HCT116 (cell line): ENCODE data around the gene CFAP53. TPM values are rescaled to one million over a fixed set of nuclear protein-coding genes. Genes with fewer than 3 reads are reported as not detected.

Experiments
- ATAC-seq: fragments of 200-7000 bp; cut with Tn5 transposase; 2 replicates; pipeline ENCODE4 v1.9.1; 2020; ENCODE audit warnings: mild to moderate bottlenecking, moderate library complexity
- BruUV-seq: library from RNA; stranded (reverse); fragments of 400-500 nt; replicated peaks from 2 replicates; lab custom pipeline; 2021; lab: Mats Ljungman, UMichigan
- CTCF ChIA-PET: fragments of 300-600 bp; sonication (Branson Sonifier 250); formaldehyde crosslinking; loops from one replicate; lab custom pipeline; 2021; ENCODE audit warnings: antibody characterized with exemption; lab: Charles Lee
- POLR2A ChIA-PET: fragments of 300-600, 350-600 bp; sonication (Branson Sonifier 250); formaldehyde crosslinking; loops from one replicate; lab custom pipeline; 2021; ENCODE audit warnings: antibody characterized with exemption; lab: Charles Lee
- RAD21 ChIA-PET, 2 experiments: fragments of 300-600 bp; sonication (Branson Sonifier 250); formaldehyde crosslinking; loops; one replicate each; lab custom pipeline; 2023; ENCODE audit warnings: low total read pairs in 2 of 2; ENCODE audit not compliant: uncharacterized antibody in 2 of 2, unreplicated experiment in 2 of 2, low non-redundant PET in 1 of 2; lab: Charles Lee
- DNase-seq: peaks from one replicate; pipeline ENCODE4 v3.0.0-alpha.2; 2010; ENCODE audit warnings: low read depth, low spot score
- H2AFZ ChIP-seq: fragments of 200-600 bp; shearing (Covaris generic), sonication (generic); 2 replicates; pipeline ENCODE4 v1.6.1; 2017; ENCODE audit warnings: low read depth, mixed run types, mixed read lengths, antibody characterized with exemption, low read length; ENCODE audit not compliant: poor library complexity, severe bottlenecking
- H3K27ac ChIP-seq: 2 replicates; pipeline ENCODE4 v1.5.1; 2012; ENCODE audit warnings: low read depth, low read length
- H3K27me3 ChIP-seq: fragments of 200-600 bp; sonication (generic); 2 replicates; pipeline ENCODE4 v1.6.1; 2016; ENCODE audit warnings: mixed run types, low read length, mixed read lengths; ENCODE audit not compliant: insufficient read depth
- H3K36me3 ChIP-seq, 2 experiments: fragments of 200-500 bp in 1 of 2; fragments of 200-600 bp in 1 of 2; sonication (Bioruptor generic) in 1 of 2; sonication (generic) in 1 of 2; 2 replicates each; pipeline versions ENCODE4 v1.5.1 to v1.6.1; 2014 to 2016; ENCODE audit warnings: low read length in 2 of 2, inconsistent platforms in 1 of 2, mixed read lengths in 1 of 2, mixed run types in 1 of 2; ENCODE audit not compliant: insufficient read depth in 2 of 2, control insufficient read depth in 1 of 2
- H3K4me1 ChIP-seq, 2 experiments: fragments of 200-600 bp in 1 of 2; sonication (generic) in 1 of 2; 2 replicates each; pipeline versions ENCODE4 v1.5.1 to v1.6.1; 2012 to 2017; ENCODE audit warnings: low read length in 2 of 2, inconsistent platforms in 1 of 2, mild to moderate bottlenecking in 1 of 2, mixed read lengths in 1 of 2, mixed run types in 1 of 2, moderate library complexity in 1 of 2; ENCODE audit not compliant: insufficient read depth in 2 of 2, control insufficient read depth in 1 of 2
- H3K4me2 ChIP-seq: fragments of 200-600 bp; sonication (generic); 2 replicates; pipeline ENCODE4 v1.6.1; 2017; ENCODE audit warnings: mixed run types, low read length, mixed read lengths
- H3K4me3 ChIP-seq, 2 experiments: fragments of 200-600 bp in 1 of 2; sonication (generic) in 1 of 2; replicated peaks in 1 of 2; 2 replicates each; pipeline ENCODE4 v1.5.1; 2011 to 2016; ENCODE audit warnings: low read length in 2 of 2, control low read depth in 1 of 2, low read depth in 1 of 2, mild to moderate bottlenecking in 1 of 2, mixed read lengths in 1 of 2, mixed run types in 1 of 2
- H3K79me2 ChIP-seq: fragments of 200-600 bp; sonication (generic); 2 replicates; pipeline ENCODE4 v1.6.1; 2017; ENCODE audit warnings: mild to moderate bottlenecking, mixed run types, low read length, moderate library complexity, mixed read lengths; ENCODE audit not compliant: insufficient read depth
- H3K9ac ChIP-seq: fragments of 200-600 bp; sonication (generic); 2 replicates; pipeline ENCODE4 v1.6.1; 2016; ENCODE audit warnings: low read length, mixed read lengths
- H3K9me2 ChIP-seq: fragments of 200-600 bp; sonication (generic), shearing (Covaris generic); 2 replicates; pipeline ENCODE4 v1.6.1; 2017; ENCODE audit warnings: mixed run types, mild to moderate bottlenecking, moderate library complexity; ENCODE audit not compliant: insufficient read depth
- H3K9me3 ChIP-seq, 2 experiments: fragments of 200-500 bp in 1 of 2; fragments of 200-600 bp in 1 of 2; sonication (Bioruptor generic) in 1 of 2; sonication (generic) in 1 of 2; 2 replicates each; pipeline ENCODE4 v1.6.1; 2014 to 2017; ENCODE audit warnings: low read length in 2 of 2, mixed read lengths in 2 of 2, inconsistent platforms in 1 of 2, low read depth in 1 of 2, mild to moderate bottlenecking in 1 of 2, mixed run types in 1 of 2, moderate library complexity in 1 of 2; ENCODE audit not compliant: control insufficient read depth in 1 of 2, insufficient read depth in 1 of 2
- H4K20me1 ChIP-seq: fragments of 200-600 bp; sonication (generic), shearing (Covaris generic); 2 replicates; pipeline ENCODE4 v1.6.1; 2017; ENCODE audit warnings: mixed run types, mild to moderate bottlenecking, moderate library complexity; ENCODE audit not compliant: insufficient read depth
- CBX3 ChIP-seq: IDR thresholded peaks from 2 replicates; pipeline ENCODE4 v1.6.1; 2012; ENCODE audit warnings: low read depth
- EGR1 ChIP-seq: IDR thresholded peaks from 2 replicates; pipeline ENCODE4 v1.6.1; 2012; ENCODE audit warnings: low read depth
- ELF1 ChIP-seq: IDR thresholded peaks from 2 replicates; pipeline ENCODE4 v1.6.1; 2012; ENCODE audit warnings: low read depth, borderline replicate concordance
- EZH2 ChIP-seq: fragments of 200-600 bp; sonication (generic); IDR thresholded peaks from 2 replicates; pipeline ENCODE4 v1.6.1; 2017; ENCODE audit warnings: antibody characterized with exemption, mixed run types
- EZH2phosphoT487 ChIP-seq: fragments of 200-600 bp; IDR thresholded peaks from 2 replicates; pipeline ENCODE4 v1.6.1; 2018; ENCODE audit warnings: antibody characterized with exemption, borderline replicate concordance
- JUND ChIP-seq: IDR thresholded peaks from 2 replicates; pipeline ENCODE4 v1.6.1; 2012
- POLR2A ChIP-seq: IDR thresholded peaks from 2 replicates; pipeline ENCODE4 v1.7.0; 2011; ENCODE audit warnings: borderline replicate concordance; ENCODE audit not compliant: insufficient read depth, insufficient read length; ENCODE audit errors: extremely low read depth
- POLR2AphosphoS5 ChIP-seq: IDR thresholded peaks from 2 replicates; pipeline ENCODE4 v1.6.1; 2011; ENCODE audit warnings: mild to moderate bottlenecking, low read depth, low read length, moderate library complexity
- RAD21 ChIP-seq: IDR thresholded peaks from 2 replicates; pipeline ENCODE4 v1.6.1; 2012; ENCODE audit warnings: low read depth, mild to moderate bottlenecking
- SIN3A ChIP-seq: IDR thresholded peaks from 2 replicates; pipeline ENCODE4 v1.6.1; 2012; ENCODE audit warnings: low read depth
- SP1 ChIP-seq: IDR thresholded peaks from 2 replicates; pipeline ENCODE4 v1.6.1; 2012; ENCODE audit warnings: low read depth
- SRF ChIP-seq: IDR thresholded peaks from 2 replicates; pipeline ENCODE4 v1.6.1; 2012; ENCODE audit warnings: low read depth
- TCF7L2 ChIP-seq: IDR thresholded peaks from 2 replicates; pipeline ENCODE4 v1.7.0; 2011; ENCODE audit warnings: borderline replicate concordance, inconsistent platforms; ENCODE audit not compliant: insufficient read depth, insufficient read length; ENCODE audit errors: extremely low read depth
- ZFX ChIP-seq: fragments of 450-650 bp; IDR thresholded peaks from 2 replicates; pipeline ENCODE4 v1.6.1; 2017
- ZNF274 ChIP-seq: fragments of 200-500 bp; sonication (Bioruptor generic); IDR thresholded peaks from 2 replicates; pipeline ENCODE4 v1.6.1; 2014; ENCODE audit warnings: mild to moderate bottlenecking, low read depth, low read length, inconsistent platforms
- intact Hi-C: fragments of 100-400 bp; cut with micrococcal nuclease; formaldehyde crosslinking; loops from 2 replicates; pipeline ENCODE4 v1.10.0; 2022
- total RNA-seq: library from RNA; stranded (reverse); gene quantifications from one replicate; pipeline ENCODE4 v1.2.1, GENCODE V29; 2021; ENCODE audit not compliant: unreplicated experiment
- TF ChIP-seq, protein P1 (sequence below): IDR thresholded peaks from 2 replicates; pipeline ENCODE4 v1.6.1; 2012; ENCODE audit warnings: low read depth
- TF ChIP-seq, protein P2 (sequence below): IDR thresholded peaks from 2 replicates; pipeline ENCODE4 v1.6.1; 2012
- TF ChIP-seq, protein P3 (sequence below): IDR thresholded peaks from 2 replicates; pipeline ENCODE4 v1.6.1; 2012
- TF ChIP-seq, protein P4 (sequence below): IDR thresholded peaks from 2 replicates; pipeline ENCODE4 v1.6.1; 2011; ENCODE audit warnings: mild to moderate bottlenecking, low read length, moderate library complexity; ENCODE audit not compliant: insufficient replicate concordance; ENCODE audit errors: extremely low read depth
- TF ChIP-seq, protein P5 (sequence below), 3 experiments: fragments of 200-600 bp in 1 of 3; sonication (generic) in 1 of 3; IDR thresholded peaks in 2 of 3; conservative IDR thresholded peaks in 1 of 3; 2 replicates each; pipeline ENCODE4 v1.5.1; 2012 to 2017; ENCODE audit warnings: low read depth in 2 of 3, low read length in 2 of 3, antibody characterized with exemption in 1 of 3, borderline replicate concordance in 1 of 3, control low read depth in 1 of 3, mild to moderate bottlenecking in 1 of 3, mixed read lengths in 1 of 3, mixed run types in 1 of 3, moderate library complexity in 1 of 3; ENCODE audit not compliant: insufficient read depth in 1 of 3

Gene CFAP53
- total RNA-seq, 1 experiment from 2014 or later: 1.1 TPM

DNA sequence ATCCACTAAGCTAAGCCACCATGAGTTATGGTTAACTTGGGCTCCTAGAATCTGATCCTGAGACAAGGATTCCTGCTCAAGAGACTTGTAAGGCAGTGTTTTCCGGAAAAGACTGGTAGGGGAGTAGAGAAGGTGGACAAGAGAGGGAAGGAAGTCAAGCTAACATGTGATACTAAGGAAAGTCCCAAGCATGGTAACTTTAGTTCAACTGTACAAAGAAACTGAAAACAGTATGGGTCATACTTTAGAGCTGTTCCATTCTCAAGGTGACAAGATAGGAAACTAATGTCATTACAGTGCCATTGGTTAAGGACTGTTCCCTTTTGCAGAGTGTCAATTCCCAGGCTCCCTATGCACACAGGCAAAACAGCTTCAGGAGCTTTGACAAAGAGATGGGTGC, 77.1 kb downstream of the CFAP53 start:
- Histone ChIP-seq H3K36me3 (no peaks in the 10 kb centered on the region), H3K4me3 (no peak overlapping the region), H3K4me1 (peaks cover 5 to 18% of the 10 kb centered on the region in 2 experiments; a peak in 3 of 4 replicates), H3K9me3 (no peaks in the 10 kb centered on the region), H3K79me2 (no peaks in the 10 kb centered on the region), H3K27ac (no peak overlapping the region), H3K9ac (no peak overlapping the region), H3K27me3 (no peaks in the 10 kb centered on the region), H3K4me2 (no peak overlapping the region), H4K20me1 (no peaks in the 10 kb centered on the region), H2AFZ (no peak overlapping the region), H3K9me2 (no peaks in the 10 kb centered on the region)
- ChIA-PET POLR2A (no interaction called here), CTCF (no interaction called here), RAD21 (no interaction called here)
- ATAC-seq: no peak
- TF ChIP-seq POLR2A (no peak), POLR2AphosphoS5 (no peak), SRF (no peak), EZH2 (no peak), EGR1 (no peak), RAD21 (no peak), TCF7L2 (no peak), CBX3 (no peak), EZH2phosphoT487 (no peak), ZNF274 (no peak), SP1 (no peak), SIN3A (no peak), JUND (no peak), ELF1 (no peak), ZFX (no peak)
- TF ChIP-seq, protein P1, sequence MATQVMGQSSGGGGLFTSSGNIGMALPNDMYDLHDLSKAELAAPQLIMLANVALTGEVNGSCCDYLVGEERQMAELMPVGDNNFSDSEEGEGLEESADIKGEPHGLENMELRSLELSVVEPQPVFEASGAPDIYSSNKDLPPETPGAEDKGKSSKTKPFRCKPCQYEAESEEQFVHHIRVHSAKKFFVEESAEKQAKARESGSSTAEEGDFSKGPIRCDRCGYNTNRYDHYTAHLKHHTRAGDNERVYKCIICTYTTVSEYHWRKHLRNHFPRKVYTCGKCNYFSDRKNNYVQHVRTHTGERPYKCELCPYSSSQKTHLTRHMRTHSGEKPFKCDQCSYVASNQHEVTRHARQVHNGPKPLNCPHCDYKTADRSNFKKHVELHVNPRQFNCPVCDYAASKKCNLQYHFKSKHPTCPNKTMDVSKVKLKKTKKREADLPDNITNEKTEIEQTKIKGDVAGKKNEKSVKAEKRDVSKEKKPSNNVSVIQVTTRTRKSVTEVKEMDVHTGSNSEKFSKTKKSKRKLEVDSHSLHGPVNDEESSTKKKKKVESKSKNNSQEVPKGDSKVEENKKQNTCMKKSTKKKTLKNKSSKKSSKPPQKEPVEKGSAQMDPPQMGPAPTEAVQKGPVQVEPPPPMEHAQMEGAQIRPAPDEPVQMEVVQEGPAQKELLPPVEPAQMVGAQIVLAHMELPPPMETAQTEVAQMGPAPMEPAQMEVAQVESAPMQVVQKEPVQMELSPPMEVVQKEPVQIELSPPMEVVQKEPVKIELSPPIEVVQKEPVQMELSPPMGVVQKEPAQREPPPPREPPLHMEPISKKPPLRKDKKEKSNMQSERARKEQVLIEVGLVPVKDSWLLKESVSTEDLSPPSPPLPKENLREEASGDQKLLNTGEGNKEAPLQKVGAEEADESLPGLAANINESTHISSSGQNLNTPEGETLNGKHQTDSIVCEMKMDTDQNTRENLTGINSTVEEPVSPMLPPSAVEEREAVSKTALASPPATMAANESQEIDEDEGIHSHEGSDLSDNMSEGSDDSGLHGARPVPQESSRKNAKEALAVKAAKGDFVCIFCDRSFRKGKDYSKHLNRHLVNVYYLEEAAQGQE: no peak
- TF ChIP-seq, protein P2, sequence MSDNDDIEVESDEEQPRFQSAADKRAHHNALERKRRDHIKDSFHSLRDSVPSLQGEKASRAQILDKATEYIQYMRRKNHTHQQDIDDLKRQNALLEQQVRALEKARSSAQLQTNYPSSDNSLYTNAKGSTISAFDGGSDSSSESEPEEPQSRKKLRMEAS: no peak
- TF ChIP-seq, protein P3, sequence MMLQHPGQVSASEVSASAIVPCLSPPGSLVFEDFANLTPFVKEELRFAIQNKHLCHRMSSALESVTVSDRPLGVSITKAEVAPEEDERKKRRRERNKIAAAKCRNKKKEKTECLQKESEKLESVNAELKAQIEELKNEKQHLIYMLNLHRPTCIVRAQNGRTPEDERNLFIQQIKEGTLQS: no peak
- TF ChIP-seq, protein P4, sequence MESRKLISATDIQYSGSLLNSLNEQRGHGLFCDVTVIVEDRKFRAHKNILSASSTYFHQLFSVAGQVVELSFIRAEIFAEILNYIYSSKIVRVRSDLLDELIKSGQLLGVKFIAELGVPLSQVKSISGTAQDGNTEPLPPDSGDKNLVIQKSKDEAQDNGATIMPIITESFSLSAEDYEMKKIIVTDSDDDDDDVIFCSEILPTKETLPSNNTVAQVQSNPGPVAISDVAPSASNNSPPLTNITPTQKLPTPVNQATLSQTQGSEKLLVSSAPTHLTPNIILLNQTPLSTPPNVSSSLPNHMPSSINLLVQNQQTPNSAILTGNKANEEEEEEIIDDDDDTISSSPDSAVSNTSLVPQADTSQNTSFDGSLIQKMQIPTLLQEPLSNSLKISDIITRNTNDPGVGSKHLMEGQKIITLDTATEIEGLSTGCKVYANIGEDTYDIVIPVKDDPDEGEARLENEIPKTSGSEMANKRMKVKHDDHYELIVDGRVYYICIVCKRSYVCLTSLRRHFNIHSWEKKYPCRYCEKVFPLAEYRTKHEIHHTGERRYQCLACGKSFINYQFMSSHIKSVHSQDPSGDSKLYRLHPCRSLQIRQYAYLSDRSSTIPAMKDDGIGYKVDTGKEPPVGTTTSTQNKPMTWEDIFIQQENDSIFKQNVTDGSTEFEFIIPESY: no peak
- TF ChIP-seq, protein P5, sequence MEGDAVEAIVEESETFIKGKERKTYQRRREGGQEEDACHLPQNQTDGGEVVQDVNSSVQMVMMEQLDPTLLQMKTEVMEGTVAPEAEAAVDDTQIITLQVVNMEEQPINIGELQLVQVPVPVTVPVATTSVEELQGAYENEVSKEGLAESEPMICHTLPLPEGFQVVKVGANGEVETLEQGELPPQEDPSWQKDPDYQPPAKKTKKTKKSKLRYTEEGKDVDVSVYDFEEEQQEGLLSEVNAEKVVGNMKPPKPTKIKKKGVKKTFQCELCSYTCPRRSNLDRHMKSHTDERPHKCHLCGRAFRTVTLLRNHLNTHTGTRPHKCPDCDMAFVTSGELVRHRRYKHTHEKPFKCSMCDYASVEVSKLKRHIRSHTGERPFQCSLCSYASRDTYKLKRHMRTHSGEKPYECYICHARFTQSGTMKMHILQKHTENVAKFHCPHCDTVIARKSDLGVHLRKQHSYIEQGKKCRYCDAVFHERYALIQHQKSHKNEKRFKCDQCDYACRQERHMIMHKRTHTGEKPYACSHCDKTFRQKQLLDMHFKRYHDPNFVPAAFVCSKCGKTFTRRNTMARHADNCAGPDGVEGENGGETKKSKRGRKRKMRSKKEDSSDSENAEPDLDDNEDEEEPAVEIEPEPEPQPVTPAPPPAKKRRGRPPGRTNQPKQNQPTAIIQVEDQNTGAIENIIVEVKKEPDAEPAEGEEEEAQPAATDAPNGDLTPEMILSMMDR (IDR thresholded peaks at IDR 0.05 in 2 of 3, conservative IDR thresholded peaks at IDR 0.05 in 1 of 3; ENCODE audit: borderline replicate concordance in 1 of 3, insufficient read depth in 1 of 3, low read depth in 2 of 3, low read length in 2 of 3): no peak
- DNase-seq: no peak
- BruUV-seq: no TSS peak
- intact Hi-C loops: no loop called here
